ENCODE measurements around the gene UBR1. TPM values are rescaled to one million over a fixed set of nuclear protein-coding genes. Genes with fewer than 3 reads are reported as not detected.
"Not testable (repeated sequence)": the region's sequence is repeated elsewhere in the genome, so short reads cannot be mapped to it uniquely, and the experiment has no call there.

The UBR1 gene
- total and polyA plus RNA-seq, 7 donors = 4.8 to 25.1 (median 20.4) TPM

DNA sequence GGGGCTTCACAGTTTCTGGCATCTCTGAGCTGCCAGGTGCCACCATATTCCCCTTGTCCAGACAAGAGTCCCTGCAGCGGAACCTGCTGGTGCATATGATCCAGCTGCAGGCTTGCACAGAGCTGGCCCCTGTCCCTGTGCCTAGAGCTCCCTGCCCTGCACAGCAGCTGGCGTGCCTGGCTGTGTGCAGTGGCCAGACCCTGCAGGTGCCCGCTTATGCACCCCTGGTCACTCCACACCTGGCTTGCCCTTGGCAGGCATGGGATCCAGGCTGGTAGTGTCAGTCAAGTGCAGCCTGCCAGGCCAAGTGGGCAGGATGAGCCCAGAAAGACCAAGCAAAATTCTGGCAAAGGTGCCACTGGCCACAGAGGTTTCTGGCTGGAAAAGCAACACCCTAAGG is 96.6 kb downstream of the UBR1 start:
- peak overlapping the region; percentile 16 for H3K27ac ChIP-seq
- H3K4me3 ChIP-seq = no peak overlapping the region
- H3K9me3 ChIP-seq = no peaks in the 10 kb centered on the region
- DNase-seq = no peak
- ATAC-seq = peak; percentile 46 to 80 (median 73)
- intact Hi-C loops (cut with DNase I) = no loop called here
- no peaks in the 10 kb centered on the region for H3K27me3 ChIP-seq (ENCODE audit: insufficient read depth in 3 of 3, low read length in 2 of 3)
- TF ChIP-seq, protein P1, sequence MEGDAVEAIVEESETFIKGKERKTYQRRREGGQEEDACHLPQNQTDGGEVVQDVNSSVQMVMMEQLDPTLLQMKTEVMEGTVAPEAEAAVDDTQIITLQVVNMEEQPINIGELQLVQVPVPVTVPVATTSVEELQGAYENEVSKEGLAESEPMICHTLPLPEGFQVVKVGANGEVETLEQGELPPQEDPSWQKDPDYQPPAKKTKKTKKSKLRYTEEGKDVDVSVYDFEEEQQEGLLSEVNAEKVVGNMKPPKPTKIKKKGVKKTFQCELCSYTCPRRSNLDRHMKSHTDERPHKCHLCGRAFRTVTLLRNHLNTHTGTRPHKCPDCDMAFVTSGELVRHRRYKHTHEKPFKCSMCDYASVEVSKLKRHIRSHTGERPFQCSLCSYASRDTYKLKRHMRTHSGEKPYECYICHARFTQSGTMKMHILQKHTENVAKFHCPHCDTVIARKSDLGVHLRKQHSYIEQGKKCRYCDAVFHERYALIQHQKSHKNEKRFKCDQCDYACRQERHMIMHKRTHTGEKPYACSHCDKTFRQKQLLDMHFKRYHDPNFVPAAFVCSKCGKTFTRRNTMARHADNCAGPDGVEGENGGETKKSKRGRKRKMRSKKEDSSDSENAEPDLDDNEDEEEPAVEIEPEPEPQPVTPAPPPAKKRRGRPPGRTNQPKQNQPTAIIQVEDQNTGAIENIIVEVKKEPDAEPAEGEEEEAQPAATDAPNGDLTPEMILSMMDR (IDR thresholded peaks at IDR 0.05) = no peak
- peaks cover 2 to 73% of the 10 kb centered on the region in 2 donors for H3K36me3 ChIP-seq (ENCODE audit: insufficient read depth in 1 of 2, low read depth in 1 of 2)
- peaks cover 29% of the 10 kb centered on the region for H3K4me1 ChIP-seq
- WGBS, 3 donors = 38 to 61% (median 46%) methylated on average over 3 of the region's 3 CpGs

DNA sequence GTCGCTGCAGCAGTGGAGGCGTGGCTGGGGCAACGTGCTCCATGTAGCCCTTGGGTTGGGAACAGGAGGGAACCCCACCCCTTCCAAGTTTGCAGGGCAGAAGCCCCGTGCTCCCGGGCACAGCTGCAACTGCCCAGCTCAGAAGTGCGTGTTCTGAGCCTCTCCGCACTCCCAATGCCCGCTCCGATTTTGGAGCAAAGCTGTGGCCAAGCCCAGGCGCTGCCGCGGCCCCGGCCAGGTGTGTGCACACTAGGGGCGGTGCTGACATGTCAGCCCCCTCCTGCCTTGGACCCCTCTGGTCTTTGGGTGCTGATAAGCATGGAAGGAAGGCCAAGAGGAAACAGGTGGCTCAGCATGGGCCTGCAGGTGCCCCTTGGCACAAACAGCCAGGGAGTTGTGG is 97.7 kb downstream of the UBR1 start:
- H3K9me3 ChIP-seq = no peaks in the 10 kb centered on the region
- H3K27ac ChIP-seq = peak overlapping the region; percentile 7
- H3K4me3 ChIP-seq = no peak overlapping the region
- ATAC-seq = peak in 3 of 4 donors; percentile 25 to 41 (median 37)
- WGBS, 3 donors = 91 to 94% (median 92%) methylated on average over 14 of the region's 14 CpGs
- H3K27me3 ChIP-seq (ENCODE audit: insufficient read depth in 3 of 3, low read length in 2 of 3) = no peaks in the 10 kb centered on the region
- intact Hi-C loops (cut with DNase I) = no loop called here
- no peak for DNase-seq
- peaks cover 3 to 76% of the 10 kb centered on the region in 2 donors for H3K36me3 ChIP-seq (ENCODE audit: insufficient read depth in 1 of 2, low read depth in 1 of 2)
- H3K4me1 ChIP-seq = peaks cover 29% of the 10 kb centered on the region
- TF ChIP-seq, protein P1 (IDR thresholded peaks at IDR 0.05) = no peak

DNA sequence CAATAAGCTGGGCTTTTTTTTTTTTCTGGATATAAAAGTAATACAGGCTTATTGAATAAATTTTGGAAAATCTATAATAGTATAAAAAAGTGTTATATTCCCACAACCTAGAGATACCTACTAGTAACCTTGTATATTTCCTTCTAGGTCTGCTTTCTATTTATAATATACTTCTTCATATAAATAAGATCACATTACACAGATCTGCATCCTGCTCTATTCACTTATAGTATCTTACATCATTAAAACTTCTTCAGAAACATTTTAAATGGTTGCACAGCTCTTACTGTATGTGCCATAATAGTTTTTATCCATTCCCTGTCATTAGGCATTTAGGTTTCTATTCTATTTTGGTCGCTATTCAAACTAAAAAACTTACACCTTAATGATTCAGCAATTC is 98.3 kb downstream of the UBR1 start:
- H3K27me3 ChIP-seq (ENCODE audit: insufficient read depth in 3 of 3, low read length in 2 of 3) = no peaks in the 10 kb centered on the region
- no peaks in the 10 kb centered on the region for H3K9me3 ChIP-seq
- peaks cover 29% of the 10 kb centered on the region for H3K4me1 ChIP-seq
- DNase-seq (no peak), ATAC-seq (peak in 3 of 4 donors; percentile 30 to 58 (median 57))
- intact Hi-C loops (cut with DNase I) = no loop called here
- no peak overlapping the region for H3K4me3 ChIP-seq
- WGBS, 3 donors = 71 to 98% (median 84%) methylated on average over 1 of the region's 1 CpG
- TF ChIP-seq, protein P1 (IDR thresholded peaks at IDR 0.05) = no peak
- H3K36me3 ChIP-seq (ENCODE audit: insufficient read depth in 1 of 2, low read depth in 1 of 2) = peaks cover 3 to 77% of the 10 kb centered on the region in 2 donors
- peak overlapping the region; percentile 7 for H3K27ac ChIP-seq

DNA sequence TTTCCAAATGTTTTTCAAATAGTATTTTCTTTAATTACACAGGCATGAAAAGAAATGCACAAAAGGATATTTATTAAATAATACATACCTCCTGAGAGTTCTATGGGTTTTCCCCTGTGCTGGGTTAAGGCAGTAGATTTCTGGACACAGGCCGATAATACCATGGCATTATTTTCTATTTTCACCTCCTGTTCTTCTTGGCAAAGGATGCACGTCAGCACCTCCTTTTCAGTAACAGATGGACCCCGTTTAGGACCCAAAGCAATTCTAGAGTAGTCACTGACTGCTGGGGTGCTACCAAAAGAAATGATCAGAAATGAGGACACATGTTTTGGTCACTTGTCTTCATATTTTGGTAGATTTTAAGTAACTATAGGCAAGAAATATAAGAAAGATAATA is 98.8 kb downstream of the UBR1 start:
- ATAC-seq (no peak), DNase-seq (no peak)
- Histone ChIP-seq H3K4me1 (peaks cover 29% of the 10 kb centered on the region), H3K36me3 (ENCODE audit: insufficient read depth in 1 of 2, low read depth in 1 of 2) (peaks cover 3 to 77% of the 10 kb centered on the region in 2 donors), H3K27ac (no peak overlapping the region), H3K4me3 (no peak overlapping the region), H3K27me3 (ENCODE audit: insufficient read depth in 3 of 3, low read length in 2 of 3) (no peaks in the 10 kb centered on the region), H3K9me3 (no peaks in the 10 kb centered on the region)
- TF ChIP-seq, protein P1 (IDR thresholded peaks at IDR 0.05) = no peak
- intact Hi-C loops (cut with DNase I) = no loop called here
- WGBS, 3 donors = 38 to 77% (median 47%) methylated on average over 3 of the region's 3 CpGs

DNA sequence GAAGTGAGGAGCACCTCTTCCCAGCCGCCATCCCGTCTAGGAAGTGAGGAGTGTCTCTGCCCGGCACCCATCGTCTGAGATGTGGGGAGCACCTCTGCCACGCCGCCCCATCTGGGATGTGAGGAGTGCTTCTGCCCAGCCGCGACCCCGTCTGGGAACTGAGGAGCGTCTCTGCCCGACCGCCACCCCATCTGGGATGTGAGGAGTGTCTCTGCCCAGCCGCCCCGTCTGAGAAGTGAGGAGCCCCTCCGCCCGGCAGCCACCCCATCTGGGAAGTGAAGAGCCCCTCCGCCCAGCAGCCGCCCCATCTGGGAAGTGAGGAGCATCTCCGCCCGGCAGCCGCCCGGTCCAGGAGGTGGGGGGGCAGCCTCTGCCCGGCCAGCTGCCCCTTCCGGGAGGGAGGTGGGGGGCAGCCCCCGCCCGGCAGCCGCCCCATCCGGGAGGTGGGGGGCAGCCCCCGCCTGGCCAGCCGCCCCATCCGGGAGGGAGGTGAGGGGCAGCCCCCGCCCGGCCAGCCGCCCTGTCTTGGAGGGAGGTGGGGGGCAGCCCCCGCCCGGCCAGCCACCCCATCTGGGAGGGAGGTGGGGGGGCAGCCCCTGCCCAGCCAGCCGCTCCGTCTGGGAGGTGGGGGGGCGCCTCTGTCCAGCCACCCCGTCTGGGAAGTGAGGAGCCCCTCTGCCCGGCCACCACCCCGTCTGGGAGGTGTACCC is 100.8 kb downstream of the UBR1 start:
- H3K27ac ChIP-seq; H3K27me3 ChIP-seq (ENCODE audit: insufficient read depth in 3 of 3, low read length in 2 of 3); H3K4me3 ChIP-seq; DNase-seq; H3K9me3 ChIP-seq; intact Hi-C loops (cut with DNase I); ATAC-seq: not testable (repeated sequence)
- 93 to 97% (median 95%) methylated on average over 25 to 42 of the region's 42 CpGs for WGBS, 3 donors
- Histone ChIP-seq H3K36me3 (ENCODE audit: insufficient read depth in 1 of 2, low read depth in 1 of 2) (peaks cover 3 to 72% of the 10 kb centered on the region in 2 donors), H3K4me1 (peaks cover 29% of the 10 kb centered on the region)
